Measurements from ENCODE around the gene SCNN1B.
"Not testable (repeated sequence)": the region's sequence is repeated elsewhere in the genome, so short reads cannot be mapped to it uniquely, and the experiment has no call there.

The SCNN1B gene

GRCh38 chr16:23362460-23363317 is 60.6 kb downstream of the SCNN1B start:
- Histone ChIP-seq H3K4me3 (ENCODE audit: low read length) (no peak overlapping the region), H3K9ac (ENCODE audit: low read depth, low read length) (no peak overlapping the region), H3K27me3 (ENCODE audit: control insufficient read depth, insufficient read depth, low read length) (peaks cover 3% of the 10 kb centered on the region), H3K9me3 (replicated peaks; ENCODE audit: low read length) (no peaks in the 10 kb centered on the region), H3K4me1 (ENCODE audit: control insufficient read depth, insufficient read depth, low read length) (no peaks in the 10 kb centered on the region), H3K36me3 (ENCODE audit: insufficient read depth, low read length) (no peaks in the 10 kb centered on the region), H3K4me2 (ENCODE audit: low read length) (no peak overlapping the region)

- peaks cover 10% of the 10 kb centered on the region for H3K27me3 ChIP-seq (ENCODE audit: control insufficient read depth, insufficient read depth, low read length)
- no peaks in the 10 kb centered on the region for H3K36me3 ChIP-seq (ENCODE audit: insufficient read depth, low read length)
These were observed 63.6 kb downstream of the SCNN1B start for GRCh38 chr16:23365602-23366240.

GRCh38 chr16:23366341-23366740 is 64.2 kb downstream of the SCNN1B start:
- not testable (repeated sequence) for H3K4me2 ChIP-seq (ENCODE audit: low read length); H3K9me3 ChIP-seq (replicated peaks; ENCODE audit: low read length); H3K4me1 ChIP-seq (ENCODE audit: control insufficient read depth, insufficient read depth, low read length); H3K9ac ChIP-seq (ENCODE audit: low read depth, low read length); H3K4me3 ChIP-seq (ENCODE audit: low read length); H3K36me3 ChIP-seq (ENCODE audit: insufficient read depth, low read length)
- H3K27me3 ChIP-seq (ENCODE audit: control insufficient read depth, insufficient read depth, low read length), result peaks cover 12% of the 10 kb centered on the region

More at GRCh38 chr16:23365602-23366240, 63.6 kb downstream of the SCNN1B start:
- Histone ChIP-seq H3K4me1 (ENCODE audit: control insufficient read depth, insufficient read depth, low read length) (peaks cover 3% of the 10 kb centered on the region), H3K4me3 (ENCODE audit: low read length) (no peak overlapping the region), H3K4me2 (ENCODE audit: low read length) (no peak overlapping the region), H3K9me3 (replicated peaks; ENCODE audit: low read length) (no peaks in the 10 kb centered on the region), H3K9ac (ENCODE audit: low read depth, low read length) (no peak overlapping the region)

- Histone ChIP-seq H3K4me1 (ENCODE audit: control insufficient read depth, insufficient read depth, low read length) (peaks cover 3% of the 10 kb centered on the region), H3K9ac (ENCODE audit: low read depth, low read length) (no peak overlapping the region), H3K27me3 (ENCODE audit: control insufficient read depth, insufficient read depth, low read length) (peaks cover 12% of the 10 kb centered on the region), H3K36me3 (ENCODE audit: insufficient read depth, low read length) (no peaks in the 10 kb centered on the region), H3K9me3 (replicated peaks; ENCODE audit: low read length) (no peaks in the 10 kb centered on the region), H3K4me3 (ENCODE audit: low read length) (no peak overlapping the region), H3K4me2 (ENCODE audit: low read length) (no peak overlapping the region)
These were observed 65.5 kb downstream of the SCNN1B start for GRCh38 chr16:23367564-23367963.

GRCh38 chr16:23367988-23368387 is 65.9 kb downstream of the SCNN1B start:
- H3K36me3 ChIP-seq (ENCODE audit: insufficient read depth, low read length), result no peaks in the 10 kb centered on the region
- no peak overlapping the region for H3K4me3 ChIP-seq (ENCODE audit: low read length)
- no peaks in the 10 kb centered on the region for H3K9me3 ChIP-seq (replicated peaks; ENCODE audit: low read length)
- H3K4me2 ChIP-seq (ENCODE audit: low read length), result no peak overlapping the region
- H3K4me1 ChIP-seq (ENCODE audit: control insufficient read depth, insufficient read depth, low read length), result peaks cover 3% of the 10 kb centered on the region
- no peak overlapping the region for H3K9ac ChIP-seq (ENCODE audit: low read depth, low read length)
- peaks cover 12% of the 10 kb centered on the region for H3K27me3 ChIP-seq (ENCODE audit: control insufficient read depth, insufficient read depth, low read length)

- H3K9ac ChIP-seq (ENCODE audit: low read depth, low read length), result no peak overlapping the region
These were observed 66.4 kb downstream of the SCNN1B start for GRCh38 chr16:23368469-23368868.

GRCh38 chr16:23369416-23369815 is 67.3 kb downstream of the SCNN1B start:
- Histone ChIP-seq H3K4me2 (ENCODE audit: low read length) (no peak overlapping the region), H3K9ac (ENCODE audit: low read depth, low read length) (no peak overlapping the region), H3K9me3 (replicated peaks; ENCODE audit: low read length) (no peaks in the 10 kb centered on the region), H3K36me3 (ENCODE audit: insufficient read depth, low read length) (no peaks in the 10 kb centered on the region), H3K4me3 (ENCODE audit: low read length) (no peak overlapping the region), H3K4me1 (ENCODE audit: control insufficient read depth, insufficient read depth, low read length) (peaks cover 3% of the 10 kb centered on the region), H3K27me3 (ENCODE audit: control insufficient read depth, insufficient read depth, low read length) (peaks cover 15% of the 10 kb centered on the region)

More at GRCh38 chr16:23368469-23368868, 66.4 kb downstream of the SCNN1B start:
- Histone ChIP-seq H3K36me3 (ENCODE audit: insufficient read depth, low read length) (no peaks in the 10 kb centered on the region), H3K4me1 (ENCODE audit: control insufficient read depth, insufficient read depth, low read length) (peaks cover 3% of the 10 kb centered on the region), H3K4me3 (ENCODE audit: low read length) (no peak overlapping the region), H3K9me3 (replicated peaks; ENCODE audit: low read length) (no peaks in the 10 kb centered on the region), H3K27me3 (ENCODE audit: control insufficient read depth, insufficient read depth, low read length) (peaks cover 12% of the 10 kb centered on the region), H3K4me2 (ENCODE audit: low read length) (no peak overlapping the region)

- Histone ChIP-seq H3K4me1 (ENCODE audit: control insufficient read depth, insufficient read depth, low read length) (peaks cover 3% of the 10 kb centered on the region), H3K4me2 (ENCODE audit: low read length) (no peak overlapping the region), H3K4me3 (ENCODE audit: low read length) (no peak overlapping the region), H3K9ac (ENCODE audit: low read depth, low read length) (no peak overlapping the region), H3K36me3 (ENCODE audit: insufficient read depth, low read length) (no peaks in the 10 kb centered on the region), H3K27me3 (ENCODE audit: control insufficient read depth, insufficient read depth, low read length) (peaks cover 25% of the 10 kb centered on the region), H3K9me3 (replicated peaks; ENCODE audit: low read length) (no peaks in the 10 kb centered on the region)
These were observed 69.3 kb downstream of the SCNN1B start for GRCh38 chr16:23371368-23371767.

- H3K9me3 ChIP-seq (replicated peaks; ENCODE audit: low read length), result no peaks in the 10 kb centered on the region
- peaks cover under 1% of the 10 kb centered on the region for H3K4me1 ChIP-seq (ENCODE audit: control insufficient read depth, insufficient read depth, low read length)
- no peaks in the 10 kb centered on the region for H3K36me3 ChIP-seq (ENCODE audit: insufficient read depth, low read length)
- no peak overlapping the region for H3K4me2 ChIP-seq (ENCODE audit: low read length)
- H3K27me3 ChIP-seq (ENCODE audit: control insufficient read depth, insufficient read depth, low read length), result peaks cover 30% of the 10 kb centered on the region
- no peak overlapping the region for H3K9ac ChIP-seq (ENCODE audit: low read depth, low read length)
- H3K4me3 ChIP-seq (ENCODE audit: low read length), result no peak overlapping the region
These were observed 71.5 kb downstream of the SCNN1B start for GRCh38 chr16:23373436-23374219.

GRCh38 chr16:23374721-23375510 is 72.8 kb downstream of the SCNN1B start:
- Histone ChIP-seq H3K27me3 (ENCODE audit: control insufficient read depth, insufficient read depth, low read length) (peaks cover 30% of the 10 kb centered on the region), H3K4me1 (ENCODE audit: control insufficient read depth, insufficient read depth, low read length) (no peaks in the 10 kb centered on the region), H3K4me3 (ENCODE audit: low read length) (no peak overlapping the region), H3K9me3 (replicated peaks; ENCODE audit: low read length) (no peaks in the 10 kb centered on the region), H3K36me3 (ENCODE audit: insufficient read depth, low read length) (no peaks in the 10 kb centered on the region), H3K9ac (ENCODE audit: low read depth, low read length) (no peak overlapping the region), H3K4me2 (ENCODE audit: low read length) (no peak overlapping the region)

GRCh38 chr16:23375643-23376042 is 73.5 kb downstream of the SCNN1B start:
- Histone ChIP-seq H3K27me3 (ENCODE audit: control insufficient read depth, insufficient read depth, low read length) (peaks cover 27% of the 10 kb centered on the region), H3K9me3 (replicated peaks; ENCODE audit: low read length) (no peaks in the 10 kb centered on the region), H3K9ac (ENCODE audit: low read depth, low read length) (no peak overlapping the region), H3K4me3 (ENCODE audit: low read length) (no peak overlapping the region), H3K36me3 (ENCODE audit: insufficient read depth, low read length) (no peaks in the 10 kb centered on the region), H3K4me2 (ENCODE audit: low read length) (no peak overlapping the region), H3K4me1 (ENCODE audit: control insufficient read depth, insufficient read depth, low read length) (no peaks in the 10 kb centered on the region)

Measured in skeletal muscle satellite cell (primary cell).